ENCODE measurements around the gene PGAP1. TPM values are rescaled to one million over a fixed set of nuclear protein-coding genes. Genes with fewer than 3 reads are reported as not detected.

PGAP1 gene
- total and polyA plus RNA-seq, 9 of the 15 experiments (the other 6 are each of a cell fraction or from before 2014, with no cell fraction given), result 0.08 to 0.73 (median 0.52) TPM

GRCh38 chr2:196944570-196944969 lies 18.1 kb upstream of the PGAP1 start (continued):
- TF ChIP-seq ZBTB43 (CRISPR knock-in tag; IDR thresholded peaks at IDR 0.05), result no peak
- no peak for TF ChIP-seq CCNT2 (IDR thresholded peaks at IDR 0.05; ENCODE audit: borderline replicate concordance, extremely low read depth, insufficient read length, low read depth, low read length)
- TF ChIP-seq ELK1 (CRISPR knock-in tag; IDR thresholded peaks at IDR 0.05), result no peak
- no peak for TF ChIP-seq ZNF717 (CRISPR knock-in tag; IDR thresholded peaks at IDR 0.05)
- TF ChIP-seq BDP1 (IDR thresholded peaks at IDR 0.05; ENCODE audit: insufficient read depth, insufficient read length), result no peak

- no TSS peak for BruUV-seq (replicated peaks)
- intact Hi-C loops (cut with micrococcal nuclease), result no loop called here
- no peak overlapping the region for H3K9ac ChIP-seq (ENCODE audit: insufficient read depth in 1 of 2, low read depth in 2 of 2, low read length in 2 of 2)
- no peaks in the 10 kb centered on the region for H3K9me1 ChIP-seq (ENCODE audit: control insufficient read depth, insufficient read depth, low read length)
- no peak overlapping the region for H3K27ac ChIP-seq (ENCODE audit: extremely low read depth, low read depth, low read length)
- CTCF ChIA-PET (ENCODE audit: low intra/inter-chr PET ratio), result no interaction called here
- H3K27me3 ChIP-seq (ENCODE audit: control insufficient read depth in 2 of 2, insufficient read depth in 2 of 2, low read length in 2 of 2), result no peaks in the 10 kb centered on the region
- no peak for DNase-seq (ENCODE audit: extremely low read depth in 1 of 4, low spot score in 3 of 4)
- H3K9me3 ChIP-seq (replicated peaks; ENCODE audit: control insufficient read depth, insufficient read depth, low read depth, low read length), result no peaks in the 10 kb centered on the region
- no peaks in the 10 kb centered on the region for H3K79me2 ChIP-seq (ENCODE audit: control insufficient read depth, insufficient read depth, low read length)
- POLR2A ChIA-PET, result no interaction called here
- no peak overlapping the region for H2AFZ ChIP-seq (ENCODE audit: low read depth, low read length)
- H3K36me3 ChIP-seq (ENCODE audit: control insufficient read depth, insufficient read depth, low read length), result no peaks in the 10 kb centered on the region
- H4K20me1 ChIP-seq (replicated peaks; ENCODE audit: control insufficient read depth, insufficient read depth, low read length), result no peaks in the 10 kb centered on the region
- 0% methylated on average over 4 of the region's 4 CpGs for WGBS (ENCODE audit: insufficient coverage, low coverage, missing lambda C conversion rate)
- ATAC-seq, result no peak
- H3K4me1 ChIP-seq (replicated peaks in 1 of 2; ENCODE audit: control insufficient read depth in 2 of 2, insufficient read depth in 2 of 2, low read length in 2 of 2), result no peaks in the 10 kb centered on the region
- FAIRE-seq, result no peak
- in situ Hi-C loops (cut with MboI), result no loop called here
- no peak overlapping the region for H3K4me3 ChIP-seq
- H3K4me2 ChIP-seq (ENCODE audit: insufficient read depth, low read length), result no peak overlapping the region
- TF ChIP-seq SAP30 (IDR thresholded peaks at IDR 0.05; ENCODE audit: borderline replicate concordance, insufficient read depth, low read depth, low read length, poor library complexity, severe bottlenecking), result no peak
- no peak for TF ChIP-seq HDAC3 (IDR thresholded peaks at IDR 0.05; ENCODE audit: borderline replicate concordance, partially characterized antibody)
- no peak for TF ChIP-seq BRF1 (IDR thresholded peaks at IDR 0.05; ENCODE audit: borderline replicate concordance, extremely low read depth, insufficient read length)
- no peak for TF ChIP-seq ZBTB34 (CRISPR knock-in tag; IDR thresholded peaks at IDR 0.05)
- TF ChIP-seq ILF3 (IDR thresholded peaks at IDR 0.05; ENCODE audit: borderline replicate concordance), result no peak
- no peak for TF ChIP-seq ZNF282 (CRISPR knock-in tag; IDR thresholded peaks at IDR 0.05)
- TF ChIP-seq BHLHE40 (IDR thresholded peaks at IDR 0.05; ENCODE audit: low read length), result no peak
- no peak for TF ChIP-seq CLOCK (CRISPR knock-in tag; IDR thresholded peaks at IDR 0.05; ENCODE audit: borderline replicate concordance)
- TF ChIP-seq TCF7L2 (IDR thresholded peaks at IDR 0.05; ENCODE audit: low read depth, low read length), result no peak
These were observed 15.0 kb upstream of the PGAP1 start for GRCh38 chr2:196941398-196942078.
